MM.1S (cell line): ENCODE measurements around the gene VAV2.

Experiments used
- DNase-seq: peaks from one replicate; pipeline ENCODE4 v3.0.0-alpha.2; 2015
- H2AFZ ChIP-seq: fragments of 300-600 bp; sonication (generic); 2 replicates; pipeline ENCODE4 v1.6.0; 2016; ENCODE audit warnings: antibody characterized with exemption, low read length
- H3F3A ChIP-seq: fragments of 300-600 bp; sonication (generic); 2 replicates; pipeline ENCODE4 v1.6.1; 2016; ENCODE audit warnings: mild to moderate bottlenecking, antibody characterized with exemption, low read length, moderate library complexity, mixed read lengths; ENCODE audit not compliant: insufficient read depth
- H3K27ac ChIP-seq: fragments of 300-600 bp; sonication (generic); 2 replicates; pipeline ENCODE4 v1.5.1; 2016; ENCODE audit warnings: mild to moderate bottlenecking, low read length
- H3K27me3 ChIP-seq: fragments of 300-600 bp; sonication (generic); replicated peaks from 2 replicates; pipeline ENCODE4 v1.6.0; 2016; ENCODE audit warnings: low read length; ENCODE audit not compliant: insufficient read depth
- H3K36me3 ChIP-seq: fragments of 300-600 bp; sonication (generic); replicated peaks from 2 replicates; pipeline ENCODE4 v1.6.1; 2016; ENCODE audit warnings: mild to moderate bottlenecking, low read length, mixed read lengths; ENCODE audit not compliant: insufficient read depth
- H3K4me1 ChIP-seq: fragments of 300-600 bp; sonication (generic); 2 replicates; pipeline ENCODE4 v1.6.1; 2016; ENCODE audit warnings: low read length, mixed read lengths
- H3K4me2 ChIP-seq: fragments of 300-600 bp; sonication (generic); 2 replicates; pipeline ENCODE4 v1.6.0; 2016; ENCODE audit warnings: low read depth, low read length
- H3K4me3 ChIP-seq: fragments of 300-600 bp; sonication (generic); 2 replicates; pipeline ENCODE4 v1.5.1; 2016; ENCODE audit warnings: low read length, mixed read lengths
- H3K79me2 ChIP-seq: fragments of 300-600 bp; sonication (generic); 2 replicates; pipeline ENCODE4 v1.6.1; 2016; ENCODE audit warnings: mixed run types, low read length, mixed read lengths
- H3K9ac ChIP-seq: fragments of 300-600 bp; sonication (generic); 2 replicates; pipeline ENCODE4 v1.6.1; 2016; ENCODE audit warnings: low read length, mixed read lengths
- H3K9me2 ChIP-seq: fragments of 300-600 bp; sonication (generic); replicated peaks from 2 replicates; pipeline ENCODE4 v1.6.1; 2016; ENCODE audit warnings: mild to moderate bottlenecking, low read length, mixed read lengths; ENCODE audit not compliant: insufficient read depth
- H3K9me3 ChIP-seq: fragments of 300-600 bp; sonication (generic); replicated peaks from 2 replicates; pipeline ENCODE4 v1.6.1; 2016; ENCODE audit warnings: mild to moderate bottlenecking, low read length, mixed read lengths; ENCODE audit not compliant: insufficient read depth
- H4K20me1 ChIP-seq: fragments of 300-600 bp; sonication (generic); 2 replicates; pipeline ENCODE4 v1.6.1; 2016; ENCODE audit warnings: mild to moderate bottlenecking, low read length, moderate library complexity, mixed read lengths; ENCODE audit not compliant: insufficient read depth
- CTCF ChIP-seq: fragments of 300-600 bp; sonication (generic); IDR thresholded peaks from 2 replicates; pipeline ENCODE4 v1.5.1; 2016; ENCODE audit warnings: antibody characterized with exemption, low read length, mixed read lengths
- EZH2 ChIP-seq: fragments of 300-600 bp; sonication (generic); optimal IDR thresholded peaks from 2 replicates; pipeline ENCODE3; 2017; ENCODE audit warnings: low read depth, mild to moderate bottlenecking, antibody characterized with exemption, low read length, mixed read lengths
- EZH2phosphoT487 ChIP-seq: fragments of 300-600 bp; sonication (generic); IDR thresholded peaks from 2 replicates; pipeline ENCODE4 v1.6.1; 2018; ENCODE audit warnings: antibody characterized with exemption, low read length

Gene VAV2

GRCh38 chr9:133854048-133854447 is 138.1 kb downstream of the VAV2 start:
- Histone ChIP-seq H3K9ac (no peak overlapping the region), H3K79me2 (no peaks in the 10 kb centered on the region), H3K27ac (no peak overlapping the region), H3K9me2 (no peaks in the 10 kb centered on the region), H2AFZ (no peak overlapping the region), H4K20me1 (no peaks in the 10 kb centered on the region), H3K4me1 (no peaks in the 10 kb centered on the region), H3K9me3 (no peaks in the 10 kb centered on the region), H3K27me3 (peaks cover 25% of the 10 kb centered on the region), H3K4me3 (no peak overlapping the region), H3K4me2 (no peak overlapping the region), H3F3A (no peaks in the 10 kb centered on the region), H3K36me3 (no peaks in the 10 kb centered on the region)
- TF ChIP-seq EZH2 (no peak), EZH2phosphoT487 (no peak), CTCF (no peak)
- no peak for DNase-seq

DNA sequence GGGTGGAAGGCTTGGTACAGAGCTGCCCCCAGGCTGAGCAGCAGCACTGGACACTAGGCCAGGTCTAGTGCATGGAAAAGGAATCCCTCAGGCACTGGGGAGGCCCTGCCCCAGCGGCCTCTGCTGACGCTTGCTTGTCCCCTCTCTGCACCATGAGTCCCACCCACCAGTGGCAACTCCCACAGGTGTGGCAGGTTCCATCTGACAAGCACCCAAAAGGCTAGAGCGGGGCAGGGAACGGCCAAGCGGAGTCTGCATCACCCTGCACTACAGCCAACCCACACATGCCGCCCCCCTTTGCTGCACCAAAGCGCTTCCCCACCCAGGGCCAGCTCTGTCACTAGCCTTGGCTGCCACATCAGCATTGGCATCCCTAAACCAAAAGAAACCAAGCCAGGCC is 138.8 kb downstream of the VAV2 start:
- Histone ChIP-seq H3F3A (no peaks in the 10 kb centered on the region), H3K9me2 (no peaks in the 10 kb centered on the region), H3K9me3 (no peaks in the 10 kb centered on the region), H3K4me3 (no peak overlapping the region), H3K27ac (no peak overlapping the region), H3K9ac (no peak overlapping the region), H3K79me2 (no peaks in the 10 kb centered on the region), H4K20me1 (no peaks in the 10 kb centered on the region), H3K36me3 (no peaks in the 10 kb centered on the region), H3K4me2 (no peak overlapping the region), H3K4me1 (no peaks in the 10 kb centered on the region), H2AFZ (no peak overlapping the region), H3K27me3 (peaks cover 28% of the 10 kb centered on the region)
- no peak for TF ChIP-seq EZH2phosphoT487
- no peak for TF ChIP-seq CTCF
- no peak for TF ChIP-seq EZH2
- DNase-seq = no peak

DNA sequence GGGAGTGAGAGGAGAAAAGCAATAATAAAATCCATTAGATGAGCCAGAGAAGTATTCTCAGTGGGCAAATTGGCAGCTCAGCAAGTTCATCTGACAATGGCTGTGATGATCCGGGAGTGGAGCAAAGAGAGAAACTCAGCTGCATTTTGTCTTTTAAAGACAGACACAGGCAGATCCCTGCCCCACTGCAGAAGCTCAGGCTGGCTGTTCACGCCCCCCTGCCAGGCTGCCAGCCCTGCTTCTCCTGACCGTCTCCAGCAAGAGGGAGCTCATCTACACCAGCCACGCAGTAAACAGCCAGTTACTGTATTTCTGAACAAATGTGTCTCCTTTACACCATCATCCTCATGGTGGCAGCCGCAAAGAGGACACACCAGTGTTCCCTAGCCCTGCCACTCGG is 139.7 kb downstream of the VAV2 start:
- Histone ChIP-seq H3K27me3 (peaks cover 23% of the 10 kb centered on the region), H2AFZ (no peak overlapping the region), H3K4me2 (no peak overlapping the region), H3K9me2 (no peaks in the 10 kb centered on the region), H3K36me3 (no peaks in the 10 kb centered on the region), H3K27ac (no peak overlapping the region), H3K9ac (no peak overlapping the region), H3K79me2 (no peaks in the 10 kb centered on the region), H3K9me3 (no peaks in the 10 kb centered on the region), H3K4me3 (no peak overlapping the region), H3F3A (no peaks in the 10 kb centered on the region), H3K4me1 (no peaks in the 10 kb centered on the region), H4K20me1 (no peaks in the 10 kb centered on the region)
- TF ChIP-seq EZH2 = no peak
- TF ChIP-seq EZH2phosphoT487 = no peak
- TF ChIP-seq CTCF = no peak
- no peak for DNase-seq
